Ishikawa (cell line): ENCODE measurements around the gene ZBTB16.

ENCODE experiments used
- CEBPB ChIP-seq: IDR thresholded peaks from 2 replicates; pipeline ENCODE4 v1.6.1; 2012
- CREB1 ChIP-seq: IDR thresholded peaks from 2 replicates; pipeline ENCODE4 v1.6.1; 2012; ENCODE audit warnings: low read depth
- EGR1 ChIP-seq: IDR thresholded peaks from 2 replicates; pipeline ENCODE4 v1.6.1; 2012
- EP300 ChIP-seq: IDR thresholded peaks from 2 replicates; pipeline ENCODE4 v1.6.1; 2012; ENCODE audit warnings: borderline replicate concordance
- FOXM1 ChIP-seq: IDR thresholded peaks from 2 replicates; pipeline ENCODE4 v1.6.1; 2012; ENCODE audit warnings: low read depth, borderline replicate concordance
- NFIC ChIP-seq: IDR thresholded peaks from 2 replicates; pipeline ENCODE4 v1.6.1; 2012
- RAD21 ChIP-seq: IDR thresholded peaks from 2 replicates; pipeline ENCODE4 v1.6.1; 2012; ENCODE audit warnings: low read depth
- REST ChIP-seq: IDR thresholded peaks from 2 replicates; pipeline ENCODE4 v1.6.1; 2012; ENCODE audit warnings: low read depth, mild to moderate bottlenecking
- TAF1 ChIP-seq: IDR thresholded peaks from 2 replicates; pipeline ENCODE4 v1.6.1; 2012; ENCODE audit warnings: low read depth, mild to moderate bottlenecking
- TCF12 ChIP-seq: IDR thresholded peaks from 2 replicates; pipeline ENCODE4 v1.6.1; 2012; ENCODE audit warnings: low read depth
- TEAD4 ChIP-seq: IDR thresholded peaks from 2 replicates; pipeline ENCODE4 v1.6.1; 2012
- YY1 ChIP-seq: IDR thresholded peaks from 2 replicates; pipeline ENCODE4 v1.6.1; 2012; ENCODE audit warnings: low read depth
- ZBTB7A ChIP-seq: IDR thresholded peaks from 2 replicates; pipeline ENCODE4 v1.6.1; 2012; ENCODE audit warnings: low read depth
- TF ChIP-seq, protein P1 (sequence below): IDR thresholded peaks from 2 replicates; pipeline ENCODE4 v1.6.1; 2012
- TF ChIP-seq, protein P2 (sequence below): IDR thresholded peaks from 2 replicates; pipeline ENCODE4 v1.6.1; 2012

Gene ZBTB16

DNA sequence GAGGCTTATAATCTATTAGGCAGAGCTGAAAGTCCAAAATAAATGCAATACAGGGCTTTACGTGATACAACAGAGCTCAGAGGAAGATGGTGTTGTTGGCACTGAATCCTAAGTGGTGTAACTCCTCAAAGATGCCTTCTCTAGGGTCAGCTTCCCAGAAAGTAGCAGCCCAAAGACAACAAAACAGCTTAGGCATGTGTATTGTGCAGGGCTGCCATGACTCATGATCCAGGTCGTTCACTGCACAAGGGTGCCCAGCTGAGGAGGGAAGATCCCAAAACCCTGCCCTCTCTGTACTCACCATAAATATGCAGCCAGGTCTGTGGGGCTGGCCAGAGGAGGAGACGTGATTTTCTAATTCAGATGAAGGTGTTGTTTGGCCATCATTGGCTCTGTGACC, 177.3 kb downstream of the ZBTB16 start:
- TF ChIP-seq EP300 (no peak), FOXM1 (no peak), REST (no peak), CEBPB (no peak), EGR1 (no peak)

GRCh38 chr11:114237321-114238280, 178.1 kb downstream of the ZBTB16 start:
- no peak for TF ChIP-seq EP300
- TF ChIP-seq CEBPB: no peak
- no peak for TF ChIP-seq TCF12
- TF ChIP-seq YY1: no peak
- TF ChIP-seq, protein P1, sequence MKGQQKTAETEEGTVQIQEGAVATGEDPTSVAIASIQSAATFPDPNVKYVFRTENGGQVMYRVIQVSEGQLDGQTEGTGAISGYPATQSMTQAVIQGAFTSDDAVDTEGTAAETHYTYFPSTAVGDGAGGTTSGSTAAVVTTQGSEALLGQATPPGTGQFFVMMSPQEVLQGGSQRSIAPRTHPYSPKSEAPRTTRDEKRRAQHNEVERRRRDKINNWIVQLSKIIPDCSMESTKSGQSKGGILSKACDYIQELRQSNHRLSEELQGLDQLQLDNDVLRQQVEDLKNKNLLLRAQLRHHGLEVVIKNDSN: no peak
- TF ChIP-seq, protein P2, sequence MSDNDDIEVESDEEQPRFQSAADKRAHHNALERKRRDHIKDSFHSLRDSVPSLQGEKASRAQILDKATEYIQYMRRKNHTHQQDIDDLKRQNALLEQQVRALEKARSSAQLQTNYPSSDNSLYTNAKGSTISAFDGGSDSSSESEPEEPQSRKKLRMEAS: no peak
- TF ChIP-seq TEAD4: no peak
- no peak for TF ChIP-seq EGR1
- no peak for TF ChIP-seq ZBTB7A
- TF ChIP-seq RAD21: no peak
- no peak for TF ChIP-seq REST
- TF ChIP-seq CREB1: no peak
- TF ChIP-seq TAF1: no peak
- TF ChIP-seq FOXM1: no peak
- no peak for TF ChIP-seq NFIC

- no peak for TF ChIP-seq FOXM1
- TF ChIP-seq RAD21: no peak
- TF ChIP-seq EP300: no peak
- TF ChIP-seq TCF12: no peak
- no peak for TF ChIP-seq EGR1
- no peak for TF ChIP-seq TEAD4
- TF ChIP-seq, protein P1: no peak
- TF ChIP-seq YY1: no peak
- TF ChIP-seq NFIC: no peak
- TF ChIP-seq, protein P2: no peak
- TF ChIP-seq TAF1: no peak
- TF ChIP-seq ZBTB7A: no peak
- no peak for TF ChIP-seq CEBPB
- no peak for TF ChIP-seq REST
- no peak for TF ChIP-seq CREB1
Observed at GRCh38 chr11:114239753-114240161, 180.2 kb downstream of the ZBTB16 start.

DNA sequence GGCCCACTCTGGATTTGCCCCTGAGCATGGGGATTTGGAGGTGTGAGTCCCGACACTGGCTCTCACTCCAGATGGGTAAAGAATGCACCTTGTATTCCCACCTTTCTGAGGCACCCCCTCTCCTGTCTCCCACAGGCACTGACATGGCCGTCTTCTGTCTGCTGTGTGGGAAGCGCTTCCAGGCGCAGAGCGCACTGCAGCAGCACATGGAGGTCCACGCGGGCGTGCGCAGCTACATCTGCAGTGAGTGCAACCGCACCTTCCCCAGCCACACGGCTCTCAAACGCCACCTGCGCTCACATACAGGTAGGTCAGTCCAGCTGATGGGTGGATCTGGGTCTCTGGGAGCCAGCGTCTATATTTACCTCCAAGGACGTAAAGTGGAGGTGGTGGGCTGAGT, 182.5 kb downstream of the ZBTB16 start:
- TF ChIP-seq EP300: no peak
- TF ChIP-seq TAF1: no peak
- TF ChIP-seq FOXM1: no peak
- TF ChIP-seq EGR1: no peak
- no peak for TF ChIP-seq REST
- no peak for TF ChIP-seq TCF12
- TF ChIP-seq CEBPB: no peak
- no peak for TF ChIP-seq ZBTB7A
- no peak for TF ChIP-seq RAD21
- TF ChIP-seq TEAD4: no peak
- TF ChIP-seq NFIC: no peak
- TF ChIP-seq YY1: no peak
- TF ChIP-seq, protein P2: no peak
